Natural killer cell (primary cell): ENCODE measurements around the gene HELT. TPM values are rescaled to one million over a fixed set of nuclear protein-coding genes. Genes with fewer than 3 reads are reported as not detected.
"Not testable (repeated sequence)": the region's sequence is repeated elsewhere in the genome, so short reads cannot be mapped to it uniquely, and the experiment has no call there.

Source experiments
- ATAC-seq, 3 donors: fragments of 150-1000 bp in 2 of 3; fragments of 200-7000 bp in 1 of 3; cut with Tn5 transposase; 1 replicate in 1 of 3; 2 replicates in 2 of 3; pipeline ENCODE4 v1.10.0; 2021; ENCODE audit warnings: mild to moderate bottlenecking in 2 of 3, moderate library complexity in 2 of 3
- DNase-seq, 2 donors: peaks; one replicate each; pipeline versions ENCODE4 v3.0.0 to v3.0.0-alpha.2; 2013 to 2021; ENCODE audit warnings: mixed read lengths in 1 of 2
- H3K27ac ChIP-seq: one replicate; pipeline ENCODE4 v1.5.1; 2013; ENCODE audit warnings: mild to moderate bottlenecking, low read length
- H3K27me3 ChIP-seq: one replicate; pipeline ENCODE4 v1.6.1; 2013; ENCODE audit warnings: low read length; ENCODE audit not compliant: control insufficient read depth, insufficient read depth
- H3K36me3 ChIP-seq: one replicate; pipeline ENCODE4 v1.6.1; 2013; ENCODE audit warnings: low read length; ENCODE audit not compliant: control insufficient read depth, insufficient read depth
- H3K4me1 ChIP-seq: one replicate; pipeline ENCODE4 v1.6.1; 2013; ENCODE audit warnings: low read length; ENCODE audit not compliant: control insufficient read depth, insufficient read depth
- H3K4me3 ChIP-seq: one replicate; pipeline ENCODE4 v1.5.1; 2013; ENCODE audit warnings: low read length
- H3K9me3 ChIP-seq: one replicate; pipeline ENCODE4 v1.6.1; 2013; ENCODE audit warnings: low read length; ENCODE audit not compliant: control insufficient read depth, insufficient read depth
- H3K27ac Mint-ChIP-seq, 2 donors: one replicate each; pipeline ENCODE4 v1.8.0; 2022; ENCODE audit warnings: mild to moderate bottlenecking in 2 of 2, mixed read lengths in 2 of 2, moderate library complexity in 1 of 2
- H3K27me3 Mint-ChIP-seq, 2 donors: one replicate each; pipeline ENCODE4 v1.8.0; 2022; ENCODE audit warnings: low read depth in 2 of 2, mixed read lengths in 2 of 2
- H3K36me3 Mint-ChIP-seq: one replicate; pipeline ENCODE4 v1.8.0; 2022; ENCODE audit warnings: mixed read lengths
- H3K4me1 Mint-ChIP-seq, 2 donors: one replicate each; pipeline ENCODE4 v1.8.0; 2022; ENCODE audit warnings: mixed read lengths in 2 of 2
- H3K4me3 Mint-ChIP-seq: one replicate; pipeline ENCODE4 v1.8.0; 2022; ENCODE audit warnings: mild to moderate bottlenecking, moderate library complexity, mixed read lengths
- H3K9me3 Mint-ChIP-seq, 2 donors: one replicate each; pipeline ENCODE4 v1.8.0; 2022; ENCODE audit warnings: mixed read lengths in 2 of 2
- WGBS: methylation state at CpG from one replicate; pipeline ENCODE4 v1.1.7; 2013; ENCODE audit warnings: missing lambda C conversion rate; ENCODE audit not compliant: insufficient coverage; 5-methylcytosine and 5-hydroxymethylcytosine counted together
- intact Hi-C: fragments of 100-400 bp; cut with micrococcal nuclease; formaldehyde crosslinking; loops from one replicate; pipeline ENCODE4 v1.14.2; 2022
- total RNA-seq, 4 donors: library from RNA; stranded (reverse); fragments of 120-200 nt in 1 of 4; gene quantifications; one replicate each; pipeline versions ENCODE4 v1.2.3 to v1.2.4, GENCODE V29; 2013 to 2022
- TF ChIP-seq, protein P1 (sequence below): fragments of 200-600 bp; IDR thresholded peaks from one replicate; pipeline ENCODE4 v1.8.0; 2022; ENCODE audit warnings: antibody characterized with exemption

The HELT gene
- total RNA-seq, 3 donors from 2014 or later (not counting 1 experiment from before 2014, with no cell fraction given) = not detected

DNA sequence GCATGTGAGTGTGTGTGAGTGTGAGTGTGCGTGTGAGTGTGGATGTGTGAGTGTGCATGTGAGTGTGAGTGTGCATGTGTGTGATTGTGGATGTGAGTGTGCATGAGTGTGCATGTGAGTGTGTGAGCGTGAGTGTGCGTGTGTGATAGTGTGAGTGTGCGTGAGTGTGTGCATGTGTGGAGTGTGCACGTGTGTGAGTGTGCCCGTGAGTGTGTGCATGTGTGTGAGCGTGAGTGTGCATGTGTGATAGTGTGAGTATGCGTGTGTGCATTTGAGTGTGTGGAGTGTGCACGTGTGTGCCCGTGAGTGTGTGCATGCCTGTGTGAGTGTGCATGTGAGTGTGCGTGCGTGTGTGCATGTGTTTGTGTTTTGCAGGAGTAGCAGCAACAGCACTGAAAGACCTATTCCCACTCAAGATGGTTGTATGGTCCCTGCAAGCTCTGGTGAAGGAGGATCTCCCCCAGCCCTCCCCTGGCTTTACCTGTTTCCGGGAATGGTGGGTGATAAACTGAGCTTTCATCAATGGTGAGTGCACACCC lies 30.7 kb upstream of the HELT start:
- no peak overlapping the region for H3K4me3 Mint-ChIP-seq
- no peaks in the 10 kb centered on the region for H3K36me3 Mint-ChIP-seq
- no peaks in the 10 kb centered on the region for H3K27me3 Mint-ChIP-seq
- no peak overlapping the region for H3K27ac Mint-ChIP-seq
- ATAC-seq = peak in 1 of 3 donors; percentile 18
- Histone ChIP-seq H3K4me1 (peaks cover 13% of the 10 kb centered on the region), H3K9me3 (no peaks in the 10 kb centered on the region), H3K4me3 (no peak overlapping the region), H3K27ac (no peak overlapping the region), H3K27me3 (no peaks in the 10 kb centered on the region), H3K36me3 (no peaks in the 10 kb centered on the region)
- no peaks in the 10 kb centered on the region for H3K9me3 Mint-ChIP-seq
- no peaks in the 10 kb centered on the region for H3K4me1 Mint-ChIP-seq
- no peak for DNase-seq
- intact Hi-C loops = no loop called here
- 95% methylated on average over 13 of the region's 13 CpGs for WGBS
- TF ChIP-seq, protein P1, sequence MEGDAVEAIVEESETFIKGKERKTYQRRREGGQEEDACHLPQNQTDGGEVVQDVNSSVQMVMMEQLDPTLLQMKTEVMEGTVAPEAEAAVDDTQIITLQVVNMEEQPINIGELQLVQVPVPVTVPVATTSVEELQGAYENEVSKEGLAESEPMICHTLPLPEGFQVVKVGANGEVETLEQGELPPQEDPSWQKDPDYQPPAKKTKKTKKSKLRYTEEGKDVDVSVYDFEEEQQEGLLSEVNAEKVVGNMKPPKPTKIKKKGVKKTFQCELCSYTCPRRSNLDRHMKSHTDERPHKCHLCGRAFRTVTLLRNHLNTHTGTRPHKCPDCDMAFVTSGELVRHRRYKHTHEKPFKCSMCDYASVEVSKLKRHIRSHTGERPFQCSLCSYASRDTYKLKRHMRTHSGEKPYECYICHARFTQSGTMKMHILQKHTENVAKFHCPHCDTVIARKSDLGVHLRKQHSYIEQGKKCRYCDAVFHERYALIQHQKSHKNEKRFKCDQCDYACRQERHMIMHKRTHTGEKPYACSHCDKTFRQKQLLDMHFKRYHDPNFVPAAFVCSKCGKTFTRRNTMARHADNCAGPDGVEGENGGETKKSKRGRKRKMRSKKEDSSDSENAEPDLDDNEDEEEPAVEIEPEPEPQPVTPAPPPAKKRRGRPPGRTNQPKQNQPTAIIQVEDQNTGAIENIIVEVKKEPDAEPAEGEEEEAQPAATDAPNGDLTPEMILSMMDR = no peak

DNA sequence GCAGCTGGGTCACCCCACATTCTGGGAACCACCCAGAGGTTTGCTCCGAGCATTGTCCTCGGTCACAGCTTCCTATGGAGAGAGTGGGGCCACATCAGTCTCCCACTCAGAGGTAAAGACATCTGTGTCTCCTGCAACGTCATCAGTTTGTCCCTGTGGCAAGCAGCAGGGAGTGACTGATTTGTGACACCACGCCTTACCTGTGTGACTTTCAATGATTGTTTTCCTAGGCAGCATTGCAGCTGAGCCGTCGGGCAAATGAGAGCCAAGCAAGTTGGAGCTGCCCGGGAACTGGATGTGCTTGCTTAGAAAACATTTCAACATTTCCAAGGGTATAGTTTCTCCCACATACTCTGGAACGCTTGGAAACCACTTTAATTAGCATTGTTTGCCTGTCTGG lies 29.7 kb upstream of the HELT start:
- no peak overlapping the region for H3K27ac ChIP-seq
- no peak for DNase-seq
- H3K36me3 ChIP-seq = no peaks in the 10 kb centered on the region
- Mint-ChIP-seq H3K4me3 (no peak overlapping the region), H3K27me3 (no peaks in the 10 kb centered on the region), H3K9me3 (no peaks in the 10 kb centered on the region), H3K27ac (no peak overlapping the region), H3K36me3 (no peaks in the 10 kb centered on the region), H3K4me1 (no peaks in the 10 kb centered on the region)
- TF ChIP-seq, protein P1 = no peak
- no peak overlapping the region for H3K4me3 ChIP-seq
- intact Hi-C loops = no loop called here
- H3K27me3 ChIP-seq = no peaks in the 10 kb centered on the region
- no peak for ATAC-seq
- H3K4me1 ChIP-seq = peaks cover 3% of the 10 kb centered on the region
- no peaks in the 10 kb centered on the region for H3K9me3 ChIP-seq
- WGBS = 87% methylated on average over 8 of the region's 8 CpGs

GRCh38 chr4:184989283-184989682 lies 29.0 kb upstream of the HELT start:
- H3K9me3 Mint-ChIP-seq, H3K4me1 ChIP-seq, ATAC-seq, H3K36me3 Mint-ChIP-seq, intact Hi-C loops, DNase-seq, H3K27ac Mint-ChIP-seq, H3K27ac ChIP-seq, H3K4me1 Mint-ChIP-seq, H3K4me3 ChIP-seq, H3K9me3 ChIP-seq, H3K4me3 Mint-ChIP-seq, H3K36me3 ChIP-seq, H3K27me3 ChIP-seq, H3K27me3 Mint-ChIP-seq: not testable (repeated sequence)
- 85% methylated on average over 15 of the region's 15 CpGs for WGBS

DNA sequence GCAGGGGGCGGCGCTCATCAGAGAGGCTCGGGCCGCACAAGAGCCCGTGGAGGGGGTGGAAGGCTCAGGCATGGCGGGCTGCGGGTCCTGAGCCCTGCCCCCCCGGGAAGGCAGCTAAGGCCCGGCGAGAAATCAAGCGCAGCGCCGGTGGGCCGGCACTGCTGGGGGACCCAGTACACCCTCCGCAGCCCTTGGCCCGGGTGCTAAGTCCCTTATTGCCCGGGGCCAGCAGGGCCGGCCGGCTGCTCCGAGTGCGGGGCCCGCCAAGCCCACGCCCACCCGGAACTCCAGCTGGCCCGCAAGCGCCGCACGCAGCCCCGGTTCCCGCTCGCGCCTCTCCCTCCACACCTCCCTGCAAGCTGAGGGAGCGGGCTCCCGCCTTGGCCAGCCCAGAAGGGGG lies 28.2 kb upstream of the HELT start:
- H3K9me3 Mint-ChIP-seq, H3K27me3 Mint-ChIP-seq, H3K9me3 ChIP-seq, intact Hi-C loops, H3K4me3 Mint-ChIP-seq, H3K4me1 Mint-ChIP-seq, H3K27ac Mint-ChIP-seq, H3K4me3 ChIP-seq, H3K27me3 ChIP-seq, H3K27ac ChIP-seq, H3K36me3 Mint-ChIP-seq, DNase-seq, H3K36me3 ChIP-seq, ATAC-seq, H3K4me1 ChIP-seq: not testable (repeated sequence)
- WGBS = 96% methylated on average over 28 of the region's 34 CpGs
